B cell (primary cell): Measurements from ENCODE around the gene GCNA.

Experiments
- EZH2 ChIP-seq: IDR thresholded peaks from 2 replicates; pipeline ENCODE4 v1.6.1; 2012; ENCODE audit warnings: borderline replicate concordance, low read depth, mild to moderate bottlenecking, moderate library complexity, low read length; ENCODE audit not compliant: insufficient read depth, poor library complexity, severe bottlenecking
- TF ChIP-seq, protein P1 (sequence below): fragments of 200-600 bp; IDR thresholded peaks from one replicate; pipeline ENCODE4 v1.8.0; 2022; ENCODE audit warnings: antibody characterized with exemption, mild to moderate bottlenecking

DNA sequence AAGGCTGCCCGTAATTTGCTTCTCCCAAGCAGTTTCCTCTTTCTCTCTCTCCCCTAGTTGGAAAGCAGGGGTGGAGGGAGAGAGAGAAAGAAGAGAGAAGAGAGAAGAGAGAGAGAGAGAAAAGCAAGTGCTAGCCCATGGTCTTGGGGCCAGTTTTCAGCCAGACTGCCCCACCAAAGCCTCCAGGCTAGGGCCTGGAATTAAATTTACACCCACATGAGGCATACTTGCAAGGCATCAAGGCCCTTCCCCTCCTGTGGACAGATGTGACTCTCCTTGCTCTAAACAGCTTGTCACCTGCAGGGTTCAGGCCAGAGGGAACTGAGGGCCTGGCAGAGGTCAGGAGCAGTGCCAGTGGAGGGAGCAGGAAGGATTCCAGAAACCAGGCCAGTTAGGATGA lies 41.7 kb downstream of the GCNA start:
- TF ChIP-seq, protein P1, sequence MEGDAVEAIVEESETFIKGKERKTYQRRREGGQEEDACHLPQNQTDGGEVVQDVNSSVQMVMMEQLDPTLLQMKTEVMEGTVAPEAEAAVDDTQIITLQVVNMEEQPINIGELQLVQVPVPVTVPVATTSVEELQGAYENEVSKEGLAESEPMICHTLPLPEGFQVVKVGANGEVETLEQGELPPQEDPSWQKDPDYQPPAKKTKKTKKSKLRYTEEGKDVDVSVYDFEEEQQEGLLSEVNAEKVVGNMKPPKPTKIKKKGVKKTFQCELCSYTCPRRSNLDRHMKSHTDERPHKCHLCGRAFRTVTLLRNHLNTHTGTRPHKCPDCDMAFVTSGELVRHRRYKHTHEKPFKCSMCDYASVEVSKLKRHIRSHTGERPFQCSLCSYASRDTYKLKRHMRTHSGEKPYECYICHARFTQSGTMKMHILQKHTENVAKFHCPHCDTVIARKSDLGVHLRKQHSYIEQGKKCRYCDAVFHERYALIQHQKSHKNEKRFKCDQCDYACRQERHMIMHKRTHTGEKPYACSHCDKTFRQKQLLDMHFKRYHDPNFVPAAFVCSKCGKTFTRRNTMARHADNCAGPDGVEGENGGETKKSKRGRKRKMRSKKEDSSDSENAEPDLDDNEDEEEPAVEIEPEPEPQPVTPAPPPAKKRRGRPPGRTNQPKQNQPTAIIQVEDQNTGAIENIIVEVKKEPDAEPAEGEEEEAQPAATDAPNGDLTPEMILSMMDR, result no peak
- no peak for TF ChIP-seq EZH2
